ENCODE results near the gene AANAT. TPM values are rescaled to one million over a fixed set of nuclear protein-coding genes. Genes with fewer than 3 reads are reported as not detected.

Gene AANAT
- total RNA-seq: under 0.01 TPM in 1 of 2 replicates, not detected in the other

DNA sequence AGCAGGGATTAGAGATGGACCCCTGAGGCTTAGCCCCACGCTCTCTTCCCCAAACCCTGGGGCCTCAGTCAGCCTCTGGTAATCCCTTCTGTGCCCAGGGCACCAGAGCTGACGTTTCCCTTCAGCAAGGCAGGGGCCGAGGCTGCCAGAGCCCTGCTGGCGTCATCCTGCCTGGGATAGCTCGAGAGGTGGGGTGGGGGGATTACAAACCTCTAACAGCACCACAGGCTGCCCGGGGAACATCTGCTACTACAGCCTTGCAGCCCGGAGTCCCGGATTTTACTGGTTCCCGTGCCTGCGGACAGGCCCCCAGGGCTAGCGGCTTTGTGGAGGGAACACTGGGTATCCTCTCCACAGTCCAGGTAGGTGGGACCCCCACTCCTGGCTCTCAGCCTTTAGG, at the start of gene AANAT:
Gene AANAT (plus strand): TSS at position 238 of the 400 bp plus-strand sequence. CDS start 1,144 bp downstream, outside the sequence.

DNA sequence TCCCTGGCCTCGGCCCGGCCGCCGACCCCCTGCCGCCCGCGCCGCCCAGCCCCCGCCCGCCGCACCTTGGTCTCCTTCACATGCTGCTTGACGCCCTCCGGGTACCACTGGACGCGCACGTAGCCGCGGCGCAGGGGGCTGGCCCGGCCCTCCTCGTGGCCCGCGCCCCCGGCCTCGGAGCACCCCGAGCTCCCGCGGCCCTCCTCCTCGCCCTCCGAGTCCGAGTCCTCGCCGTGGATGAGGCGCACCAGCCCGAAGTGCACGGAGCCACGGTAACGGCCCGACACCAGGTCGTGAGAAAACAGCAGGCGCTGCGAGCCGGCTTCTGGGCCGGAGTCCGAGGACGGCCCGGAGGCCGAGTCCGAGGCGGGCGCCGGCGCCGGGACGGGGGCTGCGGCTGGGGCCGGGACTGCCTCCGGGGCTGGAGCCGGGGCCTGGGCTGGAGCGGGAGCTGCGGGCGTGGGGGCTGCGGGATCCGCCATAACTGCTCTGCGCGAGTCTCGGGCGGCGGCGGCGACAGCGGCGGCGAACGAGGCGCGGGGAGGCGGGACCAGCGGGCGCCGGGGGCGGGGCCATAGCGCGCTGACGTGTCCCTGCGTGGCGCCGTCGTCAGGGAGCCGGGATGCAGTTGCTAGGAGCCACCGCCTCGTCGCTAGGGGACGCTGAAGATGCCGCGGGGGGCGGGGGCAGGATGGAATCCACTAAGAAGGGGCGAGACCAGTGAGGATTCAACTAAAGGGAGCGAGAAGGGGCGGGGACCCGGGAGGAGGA, 14.6 kb upstream of the AANAT start, which contains the start of gene UBE2O:
Gene UBE2O (minus strand): TSS at position 493 of the 771 bp plus-strand sequence. CDS start 11 bp downstream, at position 482.

DNA sequence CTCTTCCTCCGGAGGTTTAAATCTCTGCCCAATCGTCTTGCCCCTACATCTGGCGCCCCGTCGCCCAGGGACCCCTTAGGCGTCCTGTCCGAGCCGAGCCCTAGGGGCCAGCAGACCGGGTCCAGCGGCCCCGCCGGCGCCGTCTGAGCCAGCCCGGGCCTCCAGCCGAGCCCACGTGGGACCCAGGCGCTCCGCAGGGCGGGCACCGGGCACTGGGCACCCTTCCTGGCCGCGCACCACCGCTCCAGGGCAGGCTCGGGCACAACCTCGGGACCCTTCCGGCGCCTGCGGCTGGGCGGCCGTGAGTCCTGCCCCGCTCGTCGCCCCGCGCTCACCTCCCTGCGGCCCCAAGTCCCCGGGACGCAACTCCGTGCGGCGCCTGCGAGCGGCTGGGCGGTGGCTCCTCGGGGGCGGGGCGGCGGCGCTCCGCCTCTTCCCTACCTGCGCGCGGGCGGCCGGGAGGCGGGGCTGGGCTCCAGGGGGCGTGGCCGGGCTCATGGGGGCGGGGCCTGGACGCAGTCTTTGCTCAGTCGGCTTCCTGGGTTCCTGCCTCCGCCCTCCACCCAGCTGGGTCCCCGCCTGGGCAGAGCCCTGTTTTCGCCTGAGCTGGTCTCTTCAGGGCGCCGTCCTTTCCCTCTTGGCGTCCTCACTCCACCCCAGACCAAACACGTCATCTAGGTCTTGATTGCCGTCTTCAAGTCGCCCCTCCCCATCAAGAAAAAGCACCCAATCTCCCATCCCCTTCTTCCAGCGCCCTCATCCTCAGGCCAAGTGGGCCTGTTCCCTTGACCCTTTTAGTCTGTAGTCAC, 33.8 kb downstream of the AANAT start, which contains the start of gene RHBDF2:
Gene RHBDF2 (minus strand): TSS at position 406 of the 809 bp plus-strand sequence. CDS start 19,899 bp downstream, outside the sequence.

Other genes with a start within 250 kb of the AANAT start
- 0.98 and 7.3 TPM in 2 replicates for gene RNF157, start 227.1 kb upstream of the AANAT start, total RNA-seq
- 6.6 and 7.2 TPM in 2 replicates for gene UBALD2, start 202.3 kb upstream of the AANAT start, total RNA-seq
- gene QRICH2, start 159.3 kb upstream of the AANAT start, total RNA-seq: 1.1 and 2.2 TPM in 2 replicates
- gene PRPSAP1, start 113.7 kb upstream of the AANAT start, total RNA-seq: 30.9 and 42.6 TPM in 2 replicates
- gene SPHK1, start 83.0 kb upstream of the AANAT start, total RNA-seq: 32.0 and 58.6 TPM in 2 replicates
- gene UBE2O, start 14.5 kb upstream of the AANAT start, total RNA-seq: 15.1 and 27.4 TPM in 2 replicates
- 1.1 and 5.1 TPM in 2 replicates for gene RHBDF2, start 33.8 kb downstream of the AANAT start, total RNA-seq
- 13.9 and 19.1 TPM in 2 replicates for gene CYGB, start 70.1 kb downstream of the AANAT start, total RNA-seq
- 4.0 and 4.1 TPM in 2 replicates for gene PRCD, start 72.4 kb downstream of the AANAT start, total RNA-seq
- 0.20 TPM in 1 of 2 replicates, not detected in the other for gene ST6GALNAC2, start 118.3 kb downstream of the AANAT start, total RNA-seq
- gene ST6GALNAC1, start 176.2 kb downstream of the AANAT start, total RNA-seq: not detected in 2 replicates
- 192 and 250 TPM in 2 replicates for gene MXRA7, start 243.4 kb downstream of the AANAT start, total RNA-seq